SK-N-SH (cell line): ENCODE data around the gene KCNIP4. TPM values are rescaled to one million over a fixed set of nuclear protein-coding genes. Genes with fewer than 3 reads are reported as not detected.
A peak's percentile ranks its signal among the peaks of the same experiment; 100 is the strongest.

Source experiments
- CTCF ChIA-PET: fragments of 300-600, 350-600 bp; formaldehyde crosslinking; extraction: SDS; loops from one replicate; lab custom pipeline; 2021; lab: Yijun Ruan, JAX
- POLR2A ChIA-PET: fragments of 350-600 bp; sonication (Branson Sonifier 250); formaldehyde crosslinking; extraction: SDS; loops from one replicate; lab custom pipeline; 2020; ENCODE audit warnings: antibody characterized with exemption, inconsistent platforms; lab: Yijun Ruan, JAX
- DNase-seq: peaks from one replicate; pipeline ENCODE4 v3.0.0; 2012
- H2AFZ ChIP-seq: fragments of 200-600 bp; sonication (generic); 2 replicates; pipeline ENCODE4 v1.8.1; 2016; ENCODE audit warnings: antibody characterized with exemption, mild to moderate bottlenecking, low read depth
- H3F3A ChIP-seq: fragments of 200-600 bp; sonication (generic); replicated peaks from 2 replicates; pipeline ENCODE3; 2016; ENCODE audit warnings: antibody characterized with exemption, mild to moderate bottlenecking; ENCODE audit not compliant: insufficient read depth
- H3K27ac ChIP-seq, 2 experiments: fragments of 200-500 bp in 1 of 2; fragments of 200-600 bp in 1 of 2; sonication (Bioruptor generic) in 1 of 2; sonication (generic), shearing (Covaris generic) in 1 of 2; 2 replicates each; pipeline versions ENCODE4 v1.5.1 to v1.6.1; 2014 to 2016; ENCODE audit warnings: low read depth in 2 of 2, inconsistent platforms in 1 of 2, low read length in 1 of 2, mild to moderate bottlenecking in 1 of 2, mixed read lengths in 1 of 2
- H3K27me3 ChIP-seq: fragments of 200-600 bp; sonication (generic), shearing (Covaris generic); 2 replicates; pipeline ENCODE4 v1.6.1; 2016; ENCODE audit warnings: mixed run types; ENCODE audit not compliant: insufficient read depth
- H3K36me3 ChIP-seq, 2 experiments: fragments of 200-500 bp in 1 of 2; fragments of 200-600 bp in 1 of 2; sonication (Bioruptor generic) in 1 of 2; sonication (generic) in 1 of 2; replicated peaks in 1 of 2; 2 replicates each; pipeline versions ENCODE3 to v1.5.1; 2014 to 2016; ENCODE audit warnings: low read length in 1 of 2, mild to moderate bottlenecking in 1 of 2; ENCODE audit not compliant: insufficient read depth in 2 of 2, control insufficient read depth in 1 of 2
- H3K4me1 ChIP-seq, 2 experiments: fragments of 200-500 bp in 1 of 2; fragments of 200-600 bp in 1 of 2; sonication (Bioruptor generic) in 1 of 2; sonication (generic), shearing (Covaris generic) in 1 of 2; 2 replicates each; pipeline versions ENCODE4 v1.5.1 to v1.6.1; 2014 to 2016; ENCODE audit warnings: low read depth in 1 of 2, low read length in 1 of 2, mixed run types in 1 of 2; ENCODE audit not compliant: insufficient read depth in 2 of 2, control insufficient read depth in 1 of 2
- H3K4me2 ChIP-seq: fragments of 200-600 bp; sonication (generic), shearing (Covaris generic); 2 replicates; pipeline ENCODE4 v1.6.1; 2017; ENCODE audit warnings: mixed run types
- H3K4me3 ChIP-seq, 2 experiments: fragments of 200-500 bp in 1 of 2; fragments of 200-600 bp in 1 of 2; sonication (Bioruptor generic) in 1 of 2; sonication (generic), shearing (Covaris generic) in 1 of 2; 2 replicates each; pipeline versions ENCODE4 v1.5.1 to v1.8.1; 2014 to 2016; ENCODE audit warnings: low read depth in 2 of 2, inconsistent platforms in 1 of 2, low read length in 1 of 2, mild to moderate bottlenecking in 1 of 2, mixed read lengths in 1 of 2, moderate library complexity in 1 of 2
- H3K79me2 ChIP-seq: fragments of 200-600 bp; sonication (generic); 2 replicates; pipeline ENCODE4 v1.8.1; 2017; ENCODE audit warnings: mild to moderate bottlenecking; ENCODE audit not compliant: insufficient read depth
- H3K9ac ChIP-seq: fragments of 200-600 bp; sonication (generic); 2 replicates; pipeline ENCODE4 v1.6.1; 2017; ENCODE audit warnings: mixed run types
- H3K9me2 ChIP-seq: fragments of 200-600 bp; sonication (generic); 2 replicates; pipeline ENCODE4 v1.6.1; 2017; ENCODE audit warnings: mixed run types
- H3K9me3 ChIP-seq: fragments of 200-600 bp; sonication (generic); 2 replicates; pipeline ENCODE4 v1.6.1; 2017; ENCODE audit warnings: mixed run types, mild to moderate bottlenecking, moderate library complexity
- H4K20me1 ChIP-seq: fragments of 200-600 bp; sonication (generic); 2 replicates; pipeline ENCODE4 v1.6.1; 2017; ENCODE audit warnings: mild to moderate bottlenecking, mixed run types; ENCODE audit not compliant: insufficient read depth
- CTCF ChIP-seq: fragments of 200-600 bp; sonication (generic); IDR thresholded peaks from 2 replicates; pipeline ENCODE4 v1.6.1; 2017; ENCODE audit warnings: antibody characterized with exemption, mild to moderate bottlenecking, moderate library complexity
- ELF1 ChIP-seq: IDR thresholded peaks from 2 replicates; pipeline ENCODE4 v1.4.0; 2012
- EP300 ChIP-seq, 2 experiments: IDR thresholded peaks; 2 replicates each; pipeline versions ENCODE4 v1.4.0 to v1.6.1; 2012; ENCODE audit warnings: borderline replicate concordance in 1 of 2, low read depth in 1 of 2, low read length in 1 of 2
- EZH2phosphoT487 ChIP-seq: fragments of 200-600 bp; sonication (generic); IDR thresholded peaks from 2 replicates; pipeline ENCODE4 v1.6.1; 2017; ENCODE audit warnings: low read depth, mixed run types, mild to moderate bottlenecking, antibody characterized with exemption, moderate library complexity, borderline replicate concordance
- FOSL2 ChIP-seq: IDR thresholded peaks from 2 replicates; pipeline ENCODE4 v1.4.0; 2012; ENCODE audit warnings: low read depth, mild to moderate bottlenecking, moderate library complexity, borderline replicate concordance
- FOXJ3 ChIP-seq: sonication (generic); formaldehyde crosslinking; IDR thresholded peaks from 2 replicates; pipeline ENCODE4 v1.5.1; 2020; ENCODE audit warnings: mild to moderate bottlenecking, missing genetic modification reagents
- GABPA ChIP-seq: IDR thresholded peaks from 2 replicates; pipeline ENCODE4 v1.4.0; 2012; ENCODE audit warnings: low read depth, mild to moderate bottlenecking
- GATA2 ChIP-seq: sonication (generic); formaldehyde crosslinking; IDR thresholded peaks from 2 replicates; pipeline ENCODE4 v1.5.0; 2020; ENCODE audit warnings: mild to moderate bottlenecking, missing genetic modification reagents
- JUND ChIP-seq: IDR thresholded peaks from 2 replicates; pipeline ENCODE4 v1.4.0; 2012
- MEF2A ChIP-seq: IDR thresholded peaks from 2 replicates; pipeline ENCODE4 v1.4.0; 2012; ENCODE audit warnings: low read depth, borderline replicate concordance
- MXI1 ChIP-seq: IDR thresholded peaks from 2 replicates; pipeline ENCODE4 v1.6.1; 2012; ENCODE audit warnings: mild to moderate bottlenecking, low read depth, low read length, improper control_type of control experiment
- NRF1 ChIP-seq: IDR thresholded peaks from 2 replicates; pipeline ENCODE4 v1.6.1; 2012; ENCODE audit warnings: low read depth, mild to moderate bottlenecking, low read length
- PBX3 ChIP-seq: IDR thresholded peaks from 2 replicates; pipeline ENCODE4; 2012
- REST ChIP-seq: IDR thresholded peaks from 2 replicates; pipeline ENCODE4 v1.6.1; 2012; ENCODE audit warnings: mild to moderate bottlenecking, low read depth, low read length, moderate library complexity
- SIN3A ChIP-seq: IDR thresholded peaks from 2 replicates; pipeline ENCODE4 v1.6.1; 2012; ENCODE audit warnings: low read depth, mild to moderate bottlenecking, low read length, moderate library complexity, borderline replicate concordance
- TAF1 ChIP-seq: IDR thresholded peaks from 2 replicates; pipeline ENCODE4 v1.6.1; 2012; ENCODE audit warnings: low read depth, mild to moderate bottlenecking, low read length, moderate library complexity, borderline replicate concordance
- TCF12 ChIP-seq: IDR thresholded peaks from 2 replicates; pipeline ENCODE4 v1.4.0; 2012
- TEAD4 ChIP-seq: IDR thresholded peaks from 2 replicates; pipeline ENCODE4 v1.4.0; 2012; ENCODE audit warnings: mild to moderate bottlenecking, borderline replicate concordance; ENCODE audit not compliant: insufficient read depth
- USF2 ChIP-seq: fragments of 150-350 bp; IDR thresholded peaks from 2 replicates; pipeline ENCODE4 v1.6.1; 2017; ENCODE audit warnings: antibody characterized with exemption, low read length, low read depth, borderline replicate concordance
- YY1 ChIP-seq: IDR thresholded peaks from 2 replicates; pipeline ENCODE4 v1.4.0; 2012; ENCODE audit warnings: low read depth, mild to moderate bottlenecking
- WGBS: methylation state at CpG from one replicate; pipeline ENCODE4 v1.1.6; 2017; ENCODE audit warnings: low lambda C conversion rate; 5-methylcytosine and 5-hydroxymethylcytosine counted together
- polyA plus RNA-seq, 3 experiments: library from polyadenylated mRNA; depleted of rRNA; stranded (reverse); fragments of >200 nt; gene quantifications; 2 replicates each; pipeline ENCODE4 v1.2.3, GENCODE V29; 2012

KCNIP4 gene
- polyA plus RNA-seq, 1 of the 3 experiments (the other 2 are of a cell fraction) = 0.18 TPM

- H3K79me2 ChIP-seq = no peaks in the 10 kb centered on the region
- H3K36me3 ChIP-seq = no peaks in the 10 kb centered on the region
- H4K20me1 ChIP-seq = no peaks in the 10 kb centered on the region
- ChIA-PET CTCF (no interaction called here), POLR2A (no interaction called here)
- H3K4me1 ChIP-seq = no peaks in the 10 kb centered on the region
- H3K9ac ChIP-seq = no peak overlapping the region
- H3K27ac ChIP-seq = peak overlapping the region in 1 of 2 experiments; percentile 53; a peak in 2 of 4 replicates
- H3K27me3 ChIP-seq = no peaks in the 10 kb centered on the region
- no peak overlapping the region for H3K4me3 ChIP-seq
- no peak overlapping the region for H2AFZ ChIP-seq
- H3K4me2 ChIP-seq = no peak overlapping the region
- no peak for DNase-seq
- no peaks in the 10 kb centered on the region for H3K9me2 ChIP-seq
- no peaks in the 10 kb centered on the region for H3K9me3 ChIP-seq
- TF ChIP-seq ELF1 (no peak), FOXJ3 (no peak), TEAD4 (no peak), REST (no peak), SIN3A (no peak), YY1 (no peak), TCF12 (no peak), CTCF (no peak), MEF2A (no peak), FOSL2 (no peak)
- 85% methylated on average over 1 of the region's 1 CpG for WGBS
- H3F3A ChIP-seq = peaks cover 6% of the 10 kb centered on the region
These were observed 935.1 kb downstream of the KCNIP4 start for GRCh38 chr4:21013501-21013900.

GRCh38 chr4:21012851-21013331 is 935.7 kb downstream of the KCNIP4 start:
- H3K9ac ChIP-seq = no peak overlapping the region
- H3F3A ChIP-seq = peaks cover 6% of the 10 kb centered on the region
- H3K36me3 ChIP-seq = no peaks in the 10 kb centered on the region
- DNase-seq = no peak
- no peaks in the 10 kb centered on the region for H3K9me2 ChIP-seq
- H3K4me3 ChIP-seq = no peak overlapping the region
- H4K20me1 ChIP-seq = no peaks in the 10 kb centered on the region
- no peaks in the 10 kb centered on the region for H3K79me2 ChIP-seq
- ChIA-PET POLR2A (no interaction called here), CTCF (no interaction called here)
- H3K9me3 ChIP-seq = no peaks in the 10 kb centered on the region
- WGBS = 28% methylated on average over 3 of the region's 3 CpGs
- no peaks in the 10 kb centered on the region for H3K4me1 ChIP-seq
- no peak overlapping the region for H3K4me2 ChIP-seq
- H3K27me3 ChIP-seq = no peaks in the 10 kb centered on the region
- H3K27ac ChIP-seq = peak overlapping the region in 1 of 2 experiments; percentile 53; a peak in 2 of 4 replicates
- no peak overlapping the region for H2AFZ ChIP-seq
- no peak for TF ChIP-seq MXI1
- no peak for TF ChIP-seq NRF1
- TF ChIP-seq YY1 = no peak
- no peak for TF ChIP-seq PBX3
- no peak for TF ChIP-seq GATA2 (CRISPR knock-in tag)
- peak; percentile 20; the same call in 1 of the 2 replicates for TF ChIP-seq FOSL2
- TF ChIP-seq USF2 = no peak
- no peak for TF ChIP-seq EZH2phosphoT487
- TF ChIP-seq TCF12 = 0 out of 2 replicates have a peak, but pooled peaks have one; percentile 5
- TF ChIP-seq GABPA = no peak
- TF ChIP-seq TAF1 = no peak
- TF ChIP-seq JUND = peak; percentile 16; the same call in 1 of the 2 replicates
- TF ChIP-seq FOXJ3 = no peak
- TF ChIP-seq EP300 (IDR thresholded peaks at IDR 0.05; ENCODE audit: borderline replicate concordance in 1 of 2, low read depth in 1 of 2, low read length in 1 of 2) = no peak
